A673 (cell line): Measurements from ENCODE around the gene SRPK1.

Experiments
- CTCF ChIP-seq: fragments of 300-800, 200-600 bp; sonication (generic); conservative IDR thresholded peaks from 2 replicates; pipeline ENCODE4 v1.5.1; 2017; ENCODE audit warnings: low read depth, mild to moderate bottlenecking, antibody characterized with exemption, low read length, moderate library complexity, mixed read lengths
- EZH2 ChIP-seq: fragments of 200-600 bp; sonication (generic); IDR thresholded peaks from 2 replicates; pipeline ENCODE4 v1.6.1; 2017; ENCODE audit warnings: borderline replicate concordance, low read depth, mild to moderate bottlenecking, mixed read lengths, antibody characterized with exemption, low read length; ENCODE audit not compliant: poor library complexity, severe bottlenecking

- TF ChIP-seq CTCF (no peak), EZH2 (no peak)
Observed at GRCh38 chr6:35831257-35832007, 89.5 kb downstream of the SRPK1 start.
